Measurements from ENCODE around the gene PER2. TPM values are rescaled to one million over a fixed set of nuclear protein-coding genes. Genes with fewer than 3 reads are reported as not detected.

Gene PER2
- total and polyA plus RNA-seq, 9 of the 15 experiments (the other 6 are each of a cell fraction or from before 2014, with no cell fraction given), result 1.1 to 10.3 (median 2.9) TPM

- WGBS (ENCODE audit: insufficient coverage, low coverage, missing lambda C conversion rate), result 28% methylated on average over 6 of the region's 13 CpGs
- FAIRE-seq (no peak), ATAC-seq (no peak), DNase-seq (ENCODE audit: extremely low read depth in 1 of 4, low spot score in 3 of 4) (no peak)
- no peak overlapping the region for H2AFZ ChIP-seq (ENCODE audit: low read depth, low read length)
- intact Hi-C loops (cut with micrococcal nuclease), result no loop called here
- no peak overlapping the region for H3K4me3 ChIP-seq
- no peak overlapping the region for H3K27ac ChIP-seq (ENCODE audit: extremely low read depth, low read depth, low read length)
- H3K27me3 ChIP-seq (ENCODE audit: control insufficient read depth in 2 of 2, insufficient read depth in 2 of 2, low read length in 2 of 2), result peaks cover 0 to 9% of the 10 kb centered on the region in 2 experiments; a peak in 2 of 5 replicates
- no TSS peak for BruUV-seq (replicated peaks)
- TF ChIP-seq HDAC8 (tag; IDR thresholded peaks at IDR 0.05) (no peak), COPS2 (conservative IDR thresholded peaks at IDR 0.05) (no peak), ZNF764 (CRISPR knock-in tag; IDR thresholded peaks at IDR 0.05; ENCODE audit: low read depth) (no peak), PHF20 (IDR thresholded peaks at IDR 0.05; ENCODE audit: partially characterized antibody) (no peak), ZBTB43 (CRISPR knock-in tag; IDR thresholded peaks at IDR 0.05) (no peak), MBD1 (CRISPR knock-in tag; IDR thresholded peaks at IDR 0.05) (no peak), TAF9B (IDR thresholded peaks at IDR 0.05; ENCODE audit: partially characterized antibody) (no peak), HNRNPL (IDR thresholded peaks at IDR 0.05; ENCODE audit: low read depth, low read length) (no peak), EZH2 (IDR thresholded peaks at IDR 0.05; ENCODE audit: borderline replicate concordance, low read depth, low read length) (no peak), L3MBTL2 (IDR thresholded peaks at IDR 0.05) (no peak), ZBTB9 (CRISPR knock-in tag; IDR thresholded peaks at IDR 0.05) (no peak)
- TF ChIP-seq, protein P1, sequence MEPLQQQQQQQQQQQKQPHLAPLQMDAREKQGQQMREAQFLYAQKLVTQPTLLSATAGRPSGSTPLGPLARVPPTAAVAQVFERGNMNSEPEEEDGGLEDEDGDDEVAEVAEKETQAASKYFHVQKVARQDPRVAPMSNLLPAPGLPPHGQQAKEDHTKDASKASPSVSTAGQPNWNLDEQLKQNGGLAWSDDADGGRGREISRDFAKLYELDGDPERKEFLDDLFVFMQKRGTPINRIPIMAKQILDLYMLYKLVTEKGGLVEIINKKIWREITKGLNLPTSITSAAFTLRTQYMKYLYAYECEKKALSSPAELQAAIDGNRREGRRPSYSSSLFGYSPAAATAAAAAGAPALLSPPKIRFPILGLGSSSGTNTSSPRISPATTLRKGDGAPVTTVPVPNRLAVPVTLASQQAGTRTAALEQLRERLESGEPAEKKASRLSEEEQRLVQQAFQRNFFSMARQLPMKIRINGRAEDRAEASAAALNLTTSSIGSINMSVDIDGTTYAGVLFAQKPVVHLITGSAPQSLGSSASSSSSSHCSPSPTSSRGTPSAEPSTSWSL (CRISPR knock-in tag; IDR thresholded peaks at IDR 0.05; ENCODE audit: borderline replicate concordance), result no peak
- TF ChIP-seq, protein P2, sequence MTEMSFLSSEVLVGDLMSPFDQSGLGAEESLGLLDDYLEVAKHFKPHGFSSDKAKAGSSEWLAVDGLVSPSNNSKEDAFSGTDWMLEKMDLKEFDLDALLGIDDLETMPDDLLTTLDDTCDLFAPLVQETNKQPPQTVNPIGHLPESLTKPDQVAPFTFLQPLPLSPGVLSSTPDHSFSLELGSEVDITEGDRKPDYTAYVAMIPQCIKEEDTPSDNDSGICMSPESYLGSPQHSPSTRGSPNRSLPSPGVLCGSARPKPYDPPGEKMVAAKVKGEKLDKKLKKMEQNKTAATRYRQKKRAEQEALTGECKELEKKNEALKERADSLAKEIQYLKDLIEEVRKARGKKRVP (CRISPR knock-in tag; IDR thresholded peaks at IDR 0.05), result no peak
- no peaks in the 10 kb centered on the region for H3K9me1 ChIP-seq (ENCODE audit: control insufficient read depth, insufficient read depth, low read length)
- no peak overlapping the region for H3K9ac ChIP-seq (ENCODE audit: insufficient read depth in 1 of 2, low read depth in 2 of 2, low read length in 2 of 2)
- in situ Hi-C loops (cut with MboI), result no loop called here
- H3K79me2 ChIP-seq (ENCODE audit: control insufficient read depth, insufficient read depth, low read length), result no peaks in the 10 kb centered on the region
- H3K9me3 ChIP-seq (replicated peaks; ENCODE audit: control insufficient read depth, insufficient read depth, low read depth, low read length), result no peaks in the 10 kb centered on the region
- POLR2A ChIA-PET, result interaction anchor here (1.1 kb wide), 1 partner anchor 27 kb away, joined by 3 read pairs; the partner anchor contains the start of gene PER2
- peaks cover 0 to 7% of the 10 kb centered on the region in 2 experiments; a peak in 3 of 5 replicates for H3K4me1 ChIP-seq (replicated peaks in 1 of 2; ENCODE audit: control insufficient read depth in 2 of 2, insufficient read depth in 2 of 2, low read length in 2 of 2)
- H3K4me2 ChIP-seq (ENCODE audit: insufficient read depth, low read length), result no peak overlapping the region
- CTCF ChIA-PET (ENCODE audit: low intra/inter-chr PET ratio), result no interaction called here
- H3K36me3 ChIP-seq (ENCODE audit: control insufficient read depth, insufficient read depth, low read length), result no peaks in the 10 kb centered on the region
- no peaks in the 10 kb centered on the region for H4K20me1 ChIP-seq (replicated peaks; ENCODE audit: control insufficient read depth, insufficient read depth, low read length)
Observed at GRCh38 chr2:238315031-238315595, 26.7 kb upstream of the PER2 start.

Data from K562 (cell line).